OCI-LY7 (cell line): Measurements from ENCODE around the gene INF2. TPM values are rescaled to one million over a fixed set of nuclear protein-coding genes. Genes with fewer than 3 reads are reported as not detected.
A peak's percentile ranks its signal among the peaks of the same experiment; 100 is the strongest.

Experiments
- BruUV-seq: library from RNA; stranded (reverse); fragments of 400-500 nt; replicated peaks from 2 replicates; lab custom pipeline; 2021; lab: Mats Ljungman, UMichigan
- CTCF ChIA-PET: fragments of 300-600 bp; sonication (Branson Sonifier 250); formaldehyde crosslinking; loops from one replicate; lab custom pipeline; 2022; ENCODE audit warnings: antibody characterized with exemption; ENCODE audit not compliant: unreplicated experiment; lab: Charles Lee
- POLR2A ChIA-PET: fragments of 300-600 bp; sonication (Branson Sonifier 250); formaldehyde crosslinking; loops from one replicate; lab custom pipeline; 2022; ENCODE audit warnings: antibody characterized with exemption; lab: Charles Lee
- DNase-seq: peaks from one replicate; pipeline ENCODE4 v3.0.0-alpha.2; 2015; ENCODE audit warnings: low spot score
- H2AFZ ChIP-seq: fragments of 200-600 bp; sonication (generic), shearing (Covaris generic); 2 replicates; pipeline ENCODE4 v1.6.1; 2014; ENCODE audit warnings: mild to moderate bottlenecking, antibody characterized with exemption, low read length, moderate library complexity
- H3K27ac ChIP-seq: fragments of 200-600 bp; sonication (generic); 2 replicates; pipeline ENCODE4 v1.5.1; 2014; ENCODE audit warnings: mixed run types, low read depth, mild to moderate bottlenecking, moderate library complexity, low read length, inconsistent platforms; ENCODE audit not compliant: poor library complexity, severe bottlenecking
- H3K36me3 ChIP-seq: fragments of 200-600 bp; sonication (generic); 2 replicates; pipeline ENCODE4 v1.6.1; 2014; ENCODE audit warnings: mild to moderate bottlenecking, antibody characterized with exemption, low read length, moderate library complexity, mixed read lengths; ENCODE audit not compliant: insufficient read depth
- H3K4me1 ChIP-seq: fragments of 200-600 bp; sonication (generic); 2 replicates; pipeline ENCODE4 v1.5.1; 2014; ENCODE audit warnings: mild to moderate bottlenecking, low read length; ENCODE audit not compliant: insufficient read depth, poor library complexity, severe bottlenecking
- H3K4me2 ChIP-seq: fragments of 200-600 bp; sonication (generic); 2 replicates; pipeline ENCODE4 v1.6.1; 2014; ENCODE audit warnings: mild to moderate bottlenecking, low read length
- H3K4me3 ChIP-seq: fragments of 200-600 bp; sonication (generic); 2 replicates; pipeline ENCODE4 v1.5.1; 2014; ENCODE audit warnings: mild to moderate bottlenecking, low read depth, low read length; ENCODE audit not compliant: poor library complexity, severe bottlenecking
- H3K79me2 ChIP-seq: fragments of 200-600 bp; sonication (generic); 2 replicates; pipeline ENCODE4 v1.6.1; 2016; ENCODE audit warnings: low read depth, mild to moderate bottlenecking, low read length, moderate library complexity, mixed read lengths; ENCODE audit not compliant: insufficient read depth
- H3K9me2 ChIP-seq: fragments of 200-600 bp; sonication (generic); 2 replicates; pipeline ENCODE4 v1.6.1; 2016; ENCODE audit warnings: mild to moderate bottlenecking, low read length, mixed read lengths; ENCODE audit not compliant: insufficient read depth
- H3K9me3 ChIP-seq: fragments of 200-600 bp; sonication (generic); 2 replicates; pipeline ENCODE4 v1.6.1; 2014; ENCODE audit warnings: mild to moderate bottlenecking, mixed run types, low read length, mixed read lengths
- H4K20me1 ChIP-seq: fragments of 200-600 bp; sonication (generic); 2 replicates; pipeline ENCODE4 v1.6.1; 2014; ENCODE audit warnings: mild to moderate bottlenecking, antibody characterized with exemption, low read length, moderate library complexity, mixed read lengths; ENCODE audit not compliant: insufficient read depth
- EZH2phosphoT487 ChIP-seq: fragments of 200-600 bp; sonication (generic); IDR thresholded peaks from 2 replicates; pipeline ENCODE4 v1.6.1; 2018; ENCODE audit warnings: low read depth, borderline replicate concordance, mild to moderate bottlenecking, mixed run types, antibody characterized with exemption, low read length, moderate library complexity, mixed read lengths
- intact Hi-C: fragments of 100-400 bp; cut with micrococcal nuclease; formaldehyde crosslinking; loops from one replicate; pipeline ENCODE4 v1.10.0; 2022; ENCODE audit not compliant: unreplicated experiment
- total RNA-seq, 2 experiments: library from RNA; depleted of rRNA in 1 of 2; stranded (reverse); fragments of >200 nt in 1 of 2; shearing (Covaris generic) in 1 of 2; gene quantifications; 2 replicates each; pipeline ENCODE4 v1.2.3, GENCODE V29; 2014 to 2022
- TF ChIP-seq, protein P1 (sequence below): fragments of 200-600 bp; sonication (generic); conservative IDR thresholded peaks from 2 replicates; pipeline ENCODE4 v1.5.1; 2014; ENCODE audit warnings: mild to moderate bottlenecking, antibody characterized with exemption, low read length, moderate library complexity, mixed read lengths

Gene INF2
- total RNA-seq, 2 experiments from 2014 or later = 39.4 to 51.6 TPM

GRCh38 chr14:104647467-104648043 lies 41.9 kb upstream of the INF2 start:
- H3K9me2 ChIP-seq = no peaks in the 10 kb centered on the region
- no peak overlapping the region for H3K4me3 ChIP-seq
- H3K9me3 ChIP-seq = no peaks in the 10 kb centered on the region
- DNase-seq = no peak
- intact Hi-C loops = loop anchor here (10.0 kb wide), 1 partner anchor 573 kb away; no protein-coding TSS in a partner anchor
- no peak for TF ChIP-seq EZH2phosphoT487
- TF ChIP-seq, protein P1, sequence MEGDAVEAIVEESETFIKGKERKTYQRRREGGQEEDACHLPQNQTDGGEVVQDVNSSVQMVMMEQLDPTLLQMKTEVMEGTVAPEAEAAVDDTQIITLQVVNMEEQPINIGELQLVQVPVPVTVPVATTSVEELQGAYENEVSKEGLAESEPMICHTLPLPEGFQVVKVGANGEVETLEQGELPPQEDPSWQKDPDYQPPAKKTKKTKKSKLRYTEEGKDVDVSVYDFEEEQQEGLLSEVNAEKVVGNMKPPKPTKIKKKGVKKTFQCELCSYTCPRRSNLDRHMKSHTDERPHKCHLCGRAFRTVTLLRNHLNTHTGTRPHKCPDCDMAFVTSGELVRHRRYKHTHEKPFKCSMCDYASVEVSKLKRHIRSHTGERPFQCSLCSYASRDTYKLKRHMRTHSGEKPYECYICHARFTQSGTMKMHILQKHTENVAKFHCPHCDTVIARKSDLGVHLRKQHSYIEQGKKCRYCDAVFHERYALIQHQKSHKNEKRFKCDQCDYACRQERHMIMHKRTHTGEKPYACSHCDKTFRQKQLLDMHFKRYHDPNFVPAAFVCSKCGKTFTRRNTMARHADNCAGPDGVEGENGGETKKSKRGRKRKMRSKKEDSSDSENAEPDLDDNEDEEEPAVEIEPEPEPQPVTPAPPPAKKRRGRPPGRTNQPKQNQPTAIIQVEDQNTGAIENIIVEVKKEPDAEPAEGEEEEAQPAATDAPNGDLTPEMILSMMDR = no peak
- H3K79me2 ChIP-seq = no peaks in the 10 kb centered on the region
- no peak overlapping the region for H2AFZ ChIP-seq
- no peak overlapping the region for H3K27ac ChIP-seq
- no peaks in the 10 kb centered on the region for H3K36me3 ChIP-seq
- H3K4me1 ChIP-seq = peaks cover 16% of the 10 kb centered on the region
- no TSS peak for BruUV-seq
- ChIA-PET CTCF (no interaction called here), POLR2A (interaction anchor here (1.3 kb wide), 1 partner anchor 10 kb away, joined by 3 read pairs; no protein-coding TSS in a partner anchor)
- no peak overlapping the region for H3K4me2 ChIP-seq
- no peaks in the 10 kb centered on the region for H4K20me1 ChIP-seq

DNA sequence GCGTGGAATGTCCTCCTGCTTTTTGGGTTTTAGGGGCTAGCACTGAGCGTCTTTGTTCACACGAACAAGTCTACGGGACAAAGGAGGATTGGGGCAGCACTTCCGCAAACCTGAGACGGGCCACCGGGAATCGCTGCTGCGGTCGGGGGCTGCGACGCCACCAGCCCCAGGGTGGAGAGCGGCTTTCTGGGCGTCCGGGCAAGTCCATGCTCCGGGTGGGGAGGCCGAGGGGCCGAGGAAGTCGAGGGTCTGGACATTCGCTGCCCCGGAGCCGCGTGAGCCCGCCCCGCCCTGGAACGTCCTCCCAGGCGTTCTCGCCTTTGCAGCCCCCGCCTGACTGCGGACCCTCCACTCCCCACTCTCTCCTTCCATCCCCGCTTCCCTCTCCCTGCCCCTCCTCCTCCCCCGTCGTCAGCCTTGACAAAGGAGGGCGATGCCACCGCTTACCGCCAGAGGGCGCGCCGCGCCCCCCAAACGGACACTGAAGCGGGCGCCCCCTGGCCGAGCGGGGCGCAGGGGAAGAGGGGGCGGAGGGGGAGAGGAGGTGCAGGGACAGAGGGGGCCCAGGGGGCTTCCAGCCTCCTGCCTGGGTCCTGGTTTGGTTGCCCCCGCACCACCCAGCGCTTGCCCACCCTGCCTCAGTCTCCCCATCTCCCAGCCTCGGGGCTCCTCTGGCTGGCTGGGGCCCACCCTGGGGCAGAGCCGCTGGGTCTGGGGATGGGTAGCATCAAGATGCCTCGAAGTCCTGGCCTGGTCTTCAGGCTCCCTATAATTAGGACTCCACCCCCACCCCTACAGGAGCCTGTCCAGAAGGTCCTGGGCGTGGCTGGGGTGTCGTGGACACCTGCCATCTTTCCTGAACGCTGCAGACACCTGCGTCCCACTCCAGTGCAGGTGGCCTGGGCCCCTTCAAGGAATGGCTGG lies 39.1 kb upstream of the INF2 start:
- Histone ChIP-seq H3K4me1 (peaks cover 19% of the 10 kb centered on the region), H2AFZ (peak overlapping the region; percentile 69), H3K79me2 (no peaks in the 10 kb centered on the region), H3K27ac (no peak overlapping the region), H3K36me3 (no peaks in the 10 kb centered on the region), H3K4me3 (peak overlapping the region; percentile 65), H3K9me2 (no peaks in the 10 kb centered on the region), H3K4me2 (peak overlapping the region; percentile 86), H4K20me1 (no peaks in the 10 kb centered on the region), H3K9me3 (no peaks in the 10 kb centered on the region)
- DNase-seq = peak; percentile 77
- TF ChIP-seq EZH2phosphoT487 = no peak
- TF ChIP-seq, protein P1 = peak; percentile 94
- CTCF ChIA-PET = interaction anchor here (0.5 to 0.6 kb wide), 2 partner anchors 32 to 308 kb away, joined by 4 to 6 read pairs; no protein-coding TSS in a partner anchor
- intact Hi-C loops = loop anchor here (1.0 kb wide), 2 partner anchors 31 to 58 kb away; no protein-coding TSS in a partner anchor
- POLR2A ChIA-PET = interaction anchor here (1.2 kb wide), 1 partner anchor 10 kb away, joined by 4 read pairs; no protein-coding TSS in a partner anchor
- no TSS peak for BruUV-seq
